Activated B cell treated with CpG ODN at 0.5 μM for 24 hours (primary cell): Measurements from ENCODE around the gene PPP1R14B. TPM values are rescaled to one million over a fixed set of nuclear protein-coding genes. Genes with fewer than 3 reads are reported as not detected.
A peak's percentile ranks its signal among the peaks of the same experiment; 100 is the strongest.

Experiments
- ATAC-seq: fragments of 200-7000 bp; cut with Tn5 transposase; one replicate; pipeline ENCODE4 v1.10.0; 2021; ENCODE audit warnings: low read depth, mild to moderate bottlenecking, moderate library complexity
- CTCF ChIA-PET: fragments of 350-600 bp; sonication (Branson Sonifier 250); formaldehyde crosslinking; loops from one replicate; lab custom pipeline; 2021; ENCODE audit warnings: antibody characterized with exemption; lab: Charles Lee
- POLR2A ChIA-PET: fragments of 350-600 bp; sonication (Branson Sonifier 250); formaldehyde crosslinking; loops from one replicate; lab custom pipeline; 2021; ENCODE audit warnings: antibody characterized with exemption; lab: Charles Lee
- DNase-seq: peaks from one replicate; pipeline ENCODE4 v3.0.0; 2022
- H3K27ac Mint-ChIP-seq: one replicate; pipeline ENCODE4 v1.8.0; 2020; ENCODE audit warnings: mixed read lengths
- H3K27me3 Mint-ChIP-seq: one replicate; pipeline ENCODE4 v1.8.0; 2021; ENCODE audit warnings: mixed read lengths
- H3K36me3 Mint-ChIP-seq: one replicate; pipeline ENCODE4 v1.8.0; 2021; ENCODE audit warnings: low read depth, mixed read lengths
- H3K4me1 Mint-ChIP-seq: one replicate; pipeline ENCODE4 v1.8.0; 2021; ENCODE audit warnings: mixed read lengths
- H3K4me3 Mint-ChIP-seq: one replicate; pipeline ENCODE4 v1.8.0; 2020; ENCODE audit warnings: mild to moderate bottlenecking, mixed read lengths
- H3K9me3 Mint-ChIP-seq: one replicate; pipeline ENCODE4 v1.8.0; 2020; ENCODE audit warnings: mixed read lengths
- CTCF ChIP-seq: fragments of 200-600 bp; IDR thresholded peaks from one replicate; pipeline ENCODE4 v1.8.0; 2022; ENCODE audit warnings: antibody characterized with exemption, mild to moderate bottlenecking
- intact Hi-C: fragments of 100-400 bp; cut with micrococcal nuclease; formaldehyde crosslinking; loops from one replicate; pipeline ENCODE4 v1.15.1; 2024
- total RNA-seq: library from RNA; stranded (reverse); gene quantifications from 2 replicates; pipeline ENCODE4 v1.2.3, GENCODE V29; 2022

The PPP1R14B gene
- total RNA-seq, 1 donor from 2014 or later: 112 TPM

- ChIA-PET POLR2A (interaction anchor here (0.6 to 8.7 kb wide), 11 partner anchors 9 to 74 kb away, joined by 3 to 127 read pairs (median 16); partner anchors contain the start of genes DNAJC4, FERMT3, NUDT22 and PRDX5), CTCF (interaction anchor here (0.9 to 6.2 kb wide), 4 partner anchors 37 to 112 kb away, joined by 3 to 37 read pairs (median 3); partner anchors contain the start of gene FERMT3)
- ATAC-seq (no peak), DNase-seq (no peak)
- no peak for TF ChIP-seq CTCF
- peak overlapping the region; percentile 53 for H3K27ac Mint-ChIP-seq
- H3K4me1 Mint-ChIP-seq: peaks cover 62% of the 10 kb centered on the region
- H3K27me3 Mint-ChIP-seq: no peaks in the 10 kb centered on the region
- peak overlapping the region; percentile 38 for H3K4me3 Mint-ChIP-seq
- no peaks in the 10 kb centered on the region for H3K9me3 Mint-ChIP-seq
- peaks cover 40% of the 10 kb centered on the region for H3K36me3 Mint-ChIP-seq
- intact Hi-C loops: loop anchor here (5.0 to 10.0 kb wide), 2 partner anchors 256 to 531 kb away; partner anchors contain the start of genes OTUB1 and SF1
Measured at GRCh38 chr11:64243236-64243854, 3.4 kb downstream of the PPP1R14B start.

DNA sequence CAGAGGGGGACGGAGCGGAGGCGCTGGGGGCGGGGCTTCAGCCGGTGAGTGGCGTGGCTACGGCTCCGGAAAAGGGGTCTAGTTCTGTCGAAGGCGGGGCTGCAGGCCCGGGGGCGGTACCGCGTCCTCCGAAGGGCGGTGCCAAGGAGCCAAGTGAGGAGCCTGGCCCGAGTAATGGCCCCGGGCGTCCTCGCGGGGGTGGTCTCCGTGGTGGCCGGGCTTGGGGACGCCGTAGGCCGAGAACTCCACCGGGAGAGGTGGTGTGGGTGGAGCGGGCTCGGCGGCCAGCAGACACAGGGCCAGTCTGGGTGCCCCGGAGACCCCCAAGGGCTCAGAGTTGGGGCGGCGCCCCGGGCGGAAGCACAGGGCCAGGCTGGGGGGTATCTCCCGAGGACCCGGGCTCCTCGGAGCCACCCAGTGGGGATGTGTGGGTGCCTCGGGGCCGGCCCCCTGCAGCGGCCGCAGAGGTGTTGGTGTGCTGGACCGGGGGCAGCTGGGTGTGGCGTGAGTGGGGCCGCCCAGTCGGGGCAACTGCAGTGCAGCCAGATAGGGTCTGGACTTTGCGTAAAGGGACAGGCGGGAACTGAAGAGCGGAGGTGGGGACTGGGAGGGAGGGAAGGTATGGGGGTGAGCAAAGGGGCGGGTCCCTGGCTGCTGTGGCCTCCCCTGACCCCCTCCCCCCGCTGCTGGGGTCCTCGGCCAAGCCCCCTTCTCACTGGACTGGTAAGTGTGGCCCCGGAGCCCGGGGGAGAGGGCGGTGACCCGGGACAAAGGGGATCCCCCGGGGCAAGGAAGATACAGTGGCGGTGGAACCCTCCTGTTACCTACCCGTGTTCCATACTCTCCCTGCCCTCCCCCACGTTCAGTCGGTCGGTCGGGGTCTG lies 5.0 kb downstream of the PPP1R14B start:
- Mint-ChIP-seq H3K27ac (peak overlapping the region; percentile 98), H3K27me3 (no peaks in the 10 kb centered on the region), H3K36me3 (peaks cover 54% of the 10 kb centered on the region), H3K9me3 (no peaks in the 10 kb centered on the region), H3K4me1 (peaks cover 74% of the 10 kb centered on the region), H3K4me3 (peak overlapping the region; percentile 91)
- no peak for ATAC-seq
- POLR2A ChIA-PET: interaction anchor here (0.5 to 8.7 kb wide), 26 partner anchors 8 to 1650 kb away, joined by 3 to 127 read pairs (median 7); partner anchors contain the start of genes BAD, CCDC88B, DNAJC4 and ESRRA
- no peak for TF ChIP-seq CTCF
- peak; percentile 27 for DNase-seq
- CTCF ChIA-PET: interaction anchor here (0.7 to 6.2 kb wide), 5 partner anchors 9 to 59 kb away, joined by 3 to 37 read pairs (median 3); partner anchors contain the start of genes FERMT3 and STIP1
- intact Hi-C loops: loop anchor here (1.0 to 10.0 kb wide), 9 partner anchors 10 to 533 kb away; partner anchors contain the start of genes CCDC88B, ESRRA, GPR137 and OTUB1

DNA sequence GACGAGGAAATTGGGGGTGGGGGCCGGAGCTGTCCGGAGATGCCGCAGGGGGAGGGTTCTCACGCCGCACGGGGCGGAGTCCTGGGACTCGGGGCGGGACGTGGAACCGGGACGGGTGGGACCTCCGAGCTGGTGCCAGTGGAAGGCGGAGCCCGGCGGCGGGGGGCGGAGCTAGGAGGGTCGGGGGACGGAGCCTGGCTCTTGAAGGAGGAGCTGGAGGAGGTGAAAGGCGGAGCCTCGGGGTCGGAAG lies 5.6 kb downstream of the PPP1R14B start:
- Mint-ChIP-seq H3K4me1 (peaks cover 74% of the 10 kb centered on the region), H3K9me3 (no peaks in the 10 kb centered on the region), H3K27ac (peak overlapping the region; percentile 98), H3K27me3 (no peaks in the 10 kb centered on the region), H3K36me3 (peaks cover 54% of the 10 kb centered on the region), H3K4me3 (peak overlapping the region; percentile 91)
- DNase-seq (peak; percentile 100), ATAC-seq (peak; percentile 81)
- intact Hi-C loops: loop anchor here (1.0 to 10.0 kb wide), 9 partner anchors 10 to 534 kb away; partner anchors contain the start of genes CCDC88B, ESRRA, GPR137 and OTUB1
- ChIA-PET POLR2A (interaction anchor here (0.5 to 8.7 kb wide), 24 partner anchors 9 to 1649 kb away, joined by 3 to 127 read pairs (median 8); partner anchors contain the start of genes BAD, CCDC88B, DNAJC4 and ESRRA), CTCF (interaction anchor here (0.7 to 1.3 kb wide), 4 partner anchors 9 to 60 kb away, joined by 3 to 7 read pairs (median 3); partner anchors contain the start of gene STIP1)
- TF ChIP-seq CTCF: no peak

- H3K9me3 Mint-ChIP-seq: no peaks in the 10 kb centered on the region
Measured at GRCh38 chr11:64240435-64241240, 6.1 kb downstream of the PPP1R14B start, which contains the start of gene FKBP2. Gene FKBP2, plus strand, starts transcription at chr11:64241095. Its CDS starts 1,293 bp downstream, at chr11:64242388.

More at GRCh38 chr11:64240435-64241240, 6.1 kb downstream of the PPP1R14B start, which contains the start of gene FKBP2:
- peak; percentile 98 for DNase-seq
- H3K27ac Mint-ChIP-seq: peak within 1 kb of the TSS; percentile 98
- peaks cover 75% of the 10 kb centered on the region for H3K4me1 Mint-ChIP-seq
- ATAC-seq: peak; percentile 61
- ChIA-PET CTCF (interaction anchor here (0.7 to 1.3 kb wide), 4 partner anchors 10 to 60 kb away, joined by 3 to 7 read pairs (median 3); partner anchors contain the start of gene STIP1), POLR2A (interaction anchor here (0.5 to 8.7 kb wide), 28 partner anchors 9 to 1649 kb away, joined by 3 to 127 read pairs (median 7); partner anchors contain the start of genes BAD, CCDC88B, DNAJC4 and ESRRA)
- H3K4me3 Mint-ChIP-seq: peak within 1 kb of the TSS; percentile 91
- peaks cover 50% of the 10 kb centered on the region for H3K36me3 Mint-ChIP-seq
- no peak for TF ChIP-seq CTCF
- no peaks in the 10 kb centered on the region for H3K27me3 Mint-ChIP-seq
- intact Hi-C loops: loop anchor here (1.0 to 10.0 kb wide), 11 partner anchors 10 to 534 kb away; partner anchors contain the start of genes CCDC88B, DNAJC4, ESRRA and GPR137
